NCI-H2196 (cell line): ENCODE measurements around the gene CCDC106.
A peak's percentile ranks its signal among the peaks of the same experiment; 100 is the strongest.

Source experiments
- DNase-seq: peaks from one replicate; lab custom pipeline; 2025; ENCODE audit not compliant: unreplicated experiment; lab: John Stamatoyannopoulos, UW

Gene CCDC106

DNA sequence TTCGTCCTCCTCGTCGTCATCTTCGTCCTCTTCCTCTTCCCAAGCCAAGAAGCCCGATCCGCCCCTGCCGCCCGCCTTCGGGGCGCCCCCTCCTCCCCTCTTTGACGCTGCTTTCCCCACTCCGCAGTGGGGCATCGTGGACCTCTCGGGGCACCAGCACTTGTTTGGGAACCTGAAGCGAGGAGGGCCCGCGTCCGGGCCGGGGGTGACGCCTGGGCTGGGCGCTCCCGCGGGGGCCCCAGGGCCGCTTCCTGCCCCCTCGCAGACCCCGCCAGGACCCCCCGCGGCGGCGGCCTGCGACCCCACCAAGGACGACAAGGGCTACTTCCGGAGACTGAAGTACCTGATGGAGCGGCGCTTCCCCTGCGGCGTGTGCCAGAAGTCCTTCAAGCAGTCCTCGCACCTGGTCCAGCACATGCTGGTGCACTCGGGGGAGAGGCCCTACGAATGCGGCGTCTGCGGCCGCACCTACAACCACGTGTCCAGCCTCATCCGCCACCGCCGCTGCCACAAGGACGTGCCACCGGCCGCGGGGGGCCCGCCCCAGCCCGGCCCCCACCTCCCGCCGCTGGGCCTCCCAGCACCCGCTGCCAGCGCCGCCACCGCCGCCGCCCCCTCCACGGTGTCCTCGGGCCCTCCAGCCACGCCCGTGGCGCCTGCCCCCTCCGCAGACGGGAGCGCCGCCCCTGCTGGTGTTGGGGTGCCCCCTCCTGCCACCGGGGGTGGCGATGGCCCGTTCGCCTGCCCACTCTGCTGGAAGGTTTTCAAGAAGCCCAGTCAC lies 33.9 kb upstream of the CCDC106 start:
- DNase-seq, result no peak

DNA sequence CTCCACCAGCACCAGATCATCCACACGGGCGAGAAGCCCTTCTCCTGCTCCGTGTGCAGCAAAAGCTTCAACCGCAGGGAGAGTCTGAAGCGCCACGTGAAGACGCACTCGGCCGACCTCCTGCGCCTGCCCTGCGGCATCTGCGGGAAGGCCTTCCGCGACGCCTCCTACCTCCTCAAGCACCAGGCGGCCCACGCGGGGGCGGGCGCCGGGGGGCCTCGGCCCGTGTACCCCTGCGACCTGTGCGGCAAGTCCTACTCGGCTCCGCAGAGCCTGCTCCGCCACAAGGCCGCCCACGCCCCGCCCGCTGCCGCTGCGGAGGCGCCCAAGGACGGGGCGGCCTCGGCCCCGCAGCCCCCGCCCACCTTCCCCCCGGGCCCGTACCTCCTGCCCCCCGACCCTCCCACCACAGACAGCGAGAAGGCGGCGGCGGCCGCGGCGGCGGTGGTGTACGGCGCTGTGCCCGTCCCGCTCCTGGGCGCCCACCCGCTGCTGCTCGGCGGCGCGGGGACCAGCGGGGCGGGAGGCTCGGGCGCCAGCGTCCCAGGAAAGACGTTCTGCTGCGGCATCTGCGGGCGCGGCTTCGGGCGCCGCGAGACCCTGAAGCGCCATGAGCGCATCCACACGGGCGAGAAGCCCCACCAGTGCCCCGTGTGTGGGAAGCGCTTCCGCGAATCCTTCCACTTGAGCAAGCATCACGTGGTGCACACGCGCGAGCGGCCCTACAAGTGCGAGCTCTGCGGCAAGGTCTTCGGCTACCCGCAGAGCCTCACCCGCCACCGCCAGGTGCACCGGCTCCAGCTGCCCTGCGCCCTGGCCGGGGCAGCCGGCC lies 33.1 kb upstream of the CCDC106 start:
- DNase-seq, result no peak

- no peak for DNase-seq
Observed at GRCh38 chr19:55615543-55616394, 32.2 kb upstream of the CCDC106 start.

DNA sequence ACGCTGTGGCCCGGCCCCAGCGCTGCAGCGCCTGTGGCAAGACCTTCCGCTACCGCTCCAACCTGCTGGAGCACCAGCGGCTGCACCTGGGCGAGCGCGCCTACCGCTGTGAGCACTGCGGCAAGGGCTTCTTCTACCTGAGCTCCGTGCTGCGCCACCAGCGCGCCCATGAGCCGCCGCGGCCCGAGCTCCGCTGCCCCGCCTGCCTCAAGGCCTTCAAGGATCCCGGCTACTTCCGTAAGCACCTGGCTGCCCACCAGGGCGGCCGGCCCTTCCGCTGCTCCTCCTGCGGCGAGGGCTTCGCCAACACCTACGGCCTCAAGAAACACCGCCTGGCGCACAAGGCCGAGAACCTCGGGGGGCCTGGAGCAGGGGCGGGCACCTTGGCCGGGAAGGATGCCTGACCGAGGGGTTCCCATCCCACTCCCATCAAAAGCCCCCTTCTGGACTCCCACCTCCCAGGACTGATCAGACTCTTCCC lies 31.6 kb upstream of the CCDC106 start:
- DNase-seq, result no peak

GRCh38 chr19:55617426-55617825 lies 30.6 kb upstream of the CCDC106 start:
- no peak for DNase-seq

DNA sequence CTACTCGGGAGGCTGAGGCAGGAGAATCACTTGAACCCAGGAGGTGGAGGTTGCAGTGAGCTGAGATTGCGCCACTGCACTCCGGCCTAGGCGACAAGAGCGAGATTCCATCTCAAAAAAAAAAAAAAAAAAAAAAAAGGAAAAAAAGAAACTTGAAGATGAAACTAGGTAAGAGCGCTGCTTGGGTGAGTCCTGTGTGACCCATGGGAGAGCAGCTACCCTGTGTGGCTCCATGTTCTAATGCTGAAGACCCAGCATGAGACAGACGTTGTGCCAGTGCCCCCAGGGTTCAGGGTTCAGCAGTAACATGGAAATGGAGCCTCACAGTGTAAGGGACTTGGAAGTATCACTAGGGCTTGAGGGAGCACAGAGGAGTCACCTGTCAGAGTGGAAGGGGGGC lies 29.6 kb upstream of the CCDC106 start:
- no peak for DNase-seq

- DNase-seq, result no peak
Observed at GRCh38 chr19:55619286-55619685, 28.7 kb upstream of the CCDC106 start.

DNA sequence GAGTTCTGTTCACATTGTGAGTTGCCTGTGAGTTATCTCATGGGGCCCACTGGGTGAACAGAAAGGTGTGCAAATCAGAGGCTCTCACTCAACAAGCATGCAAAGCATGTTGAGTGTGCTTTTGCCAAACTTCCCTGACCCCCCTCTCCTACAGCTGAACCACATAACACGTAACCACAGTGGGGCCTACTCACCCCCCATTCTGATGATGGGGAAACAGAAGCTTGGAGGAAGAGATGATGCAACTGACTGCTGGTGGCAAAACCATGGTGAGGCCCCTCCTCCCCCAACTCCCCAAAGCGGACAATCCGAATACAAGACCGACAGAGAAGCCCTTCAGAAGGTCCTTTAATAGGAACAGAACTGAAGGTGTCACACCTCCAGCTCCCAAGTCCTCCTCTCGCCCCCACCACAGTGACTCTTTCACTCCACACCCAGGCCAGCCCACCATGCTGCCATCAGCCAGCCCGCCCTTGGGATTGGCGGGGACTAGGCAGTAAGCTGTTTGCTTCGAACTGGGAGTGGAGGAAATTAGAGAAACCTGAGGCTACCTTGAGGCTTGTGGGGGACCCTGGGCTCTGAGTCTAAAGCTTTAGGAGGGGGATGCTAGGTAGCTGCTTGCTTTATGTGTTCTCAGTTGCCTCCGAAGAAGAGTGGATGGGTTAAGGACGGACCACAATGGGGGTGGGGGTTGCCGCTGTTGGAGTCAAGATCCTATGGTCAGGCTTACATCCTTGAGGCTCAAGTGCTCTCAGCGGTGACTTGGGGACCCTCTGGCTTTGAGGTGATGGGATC lies 27.4 kb upstream of the CCDC106 start:
- DNase-seq, result no peak

DNA sequence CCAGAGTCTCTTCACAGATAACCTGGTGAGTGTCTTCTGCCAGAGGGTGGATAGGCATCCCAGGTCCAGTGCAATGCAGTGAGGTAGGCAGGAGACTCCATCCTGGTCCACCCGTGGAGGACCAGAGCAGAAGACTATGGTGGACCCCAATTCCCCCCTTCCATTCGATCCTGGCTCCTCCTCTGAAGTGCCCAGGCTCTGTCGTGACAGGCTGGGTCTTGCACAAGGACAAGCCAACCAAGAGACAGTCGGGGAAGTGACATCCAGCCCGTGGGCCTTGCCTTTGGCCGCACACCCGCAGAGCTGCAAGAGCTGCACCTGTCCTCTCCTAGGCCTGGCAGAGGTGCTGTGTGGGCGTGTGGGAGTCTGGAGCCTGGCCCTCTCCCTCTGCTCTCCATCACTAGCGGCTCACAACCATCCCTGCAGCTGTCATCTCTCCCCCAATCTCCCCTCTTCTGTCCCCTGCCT lies 26.8 kb upstream of the CCDC106 start:
- no peak for DNase-seq

DNA sequence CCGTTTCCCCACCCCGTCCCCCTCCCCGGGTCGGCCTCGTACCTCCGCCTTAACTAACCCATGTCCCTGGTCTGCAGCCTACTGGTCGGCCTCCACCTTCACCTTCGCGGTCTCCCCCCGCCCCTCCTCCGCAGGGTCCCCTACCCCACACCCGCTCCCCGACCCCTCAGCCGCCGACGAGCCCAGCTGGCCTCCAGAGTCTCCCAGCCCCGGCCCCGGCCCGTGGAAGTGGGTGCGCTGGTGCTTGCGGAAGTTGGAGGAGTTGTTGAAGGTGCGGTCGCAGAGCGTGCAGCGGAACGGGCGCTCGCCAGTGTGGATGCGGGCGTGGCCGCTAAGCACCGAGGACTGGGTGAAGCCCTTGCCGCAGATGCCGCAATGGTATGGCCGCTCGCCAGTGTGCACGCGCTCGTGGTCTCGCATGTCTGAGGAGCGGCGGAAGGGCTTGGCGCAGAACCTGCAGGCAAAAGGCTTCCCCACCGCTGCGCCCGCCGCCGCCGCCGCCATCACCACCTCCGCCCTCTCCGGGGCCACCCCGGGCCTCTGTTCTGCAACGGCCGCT lies 26.3 kb upstream of the CCDC106 start:
- no peak for DNase-seq

DNA sequence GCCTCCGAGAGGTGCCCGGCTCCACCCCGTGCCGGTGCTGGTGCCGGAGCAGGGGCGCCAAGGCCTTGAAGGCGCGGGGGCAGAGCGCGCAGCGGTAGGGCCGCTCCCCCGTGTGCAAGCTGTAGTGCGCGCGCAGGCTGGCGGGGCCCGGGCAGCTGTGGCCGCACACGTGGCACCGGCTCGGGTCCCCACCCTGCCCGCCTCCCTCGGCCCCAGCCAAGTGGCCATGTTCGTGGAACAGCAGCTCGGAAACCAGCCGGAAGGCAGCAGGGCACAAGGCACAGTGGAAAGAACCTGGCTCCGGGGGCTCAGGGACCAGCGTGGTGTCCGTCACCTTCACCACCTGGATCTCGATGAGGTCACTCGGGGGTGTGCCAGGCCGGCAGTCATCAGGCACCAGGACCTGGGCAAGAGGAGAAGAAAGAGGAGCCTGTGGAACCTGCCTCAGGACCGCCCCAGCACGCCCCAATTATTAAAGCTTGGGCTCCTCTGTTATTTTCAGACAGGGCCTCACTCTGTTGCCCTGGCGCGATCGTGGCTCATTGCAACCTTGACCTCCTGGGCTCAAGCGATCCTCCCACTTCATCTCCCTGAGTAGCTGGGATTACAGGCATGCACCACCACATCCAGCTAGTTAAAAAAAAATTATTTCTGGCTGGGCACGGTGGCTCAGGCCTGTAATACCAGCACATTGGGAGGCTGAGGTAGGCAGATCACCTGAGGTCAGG lies 25.6 kb upstream of the CCDC106 start:
- no peak for DNase-seq

DNA sequence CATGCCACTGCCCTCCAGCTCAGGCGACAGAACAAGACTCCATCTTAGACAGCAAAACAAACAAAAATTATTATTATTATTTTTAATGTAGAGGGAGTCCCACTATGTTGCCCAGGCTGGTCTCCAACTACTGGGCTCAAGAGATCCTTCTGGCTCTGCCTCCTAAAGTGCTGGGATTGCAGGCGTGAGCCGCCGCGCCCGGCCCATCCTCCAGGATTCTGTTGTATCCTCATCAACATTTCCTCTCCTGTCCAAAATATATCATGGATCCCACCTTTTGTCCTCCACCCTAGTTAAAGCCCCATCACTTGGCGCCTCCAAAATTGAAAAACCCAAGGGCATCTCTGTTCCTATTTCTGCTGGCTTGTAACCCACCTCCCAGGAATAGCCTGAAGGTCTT lies 24.9 kb upstream of the CCDC106 start:
- DNase-seq, result no peak

DNA sequence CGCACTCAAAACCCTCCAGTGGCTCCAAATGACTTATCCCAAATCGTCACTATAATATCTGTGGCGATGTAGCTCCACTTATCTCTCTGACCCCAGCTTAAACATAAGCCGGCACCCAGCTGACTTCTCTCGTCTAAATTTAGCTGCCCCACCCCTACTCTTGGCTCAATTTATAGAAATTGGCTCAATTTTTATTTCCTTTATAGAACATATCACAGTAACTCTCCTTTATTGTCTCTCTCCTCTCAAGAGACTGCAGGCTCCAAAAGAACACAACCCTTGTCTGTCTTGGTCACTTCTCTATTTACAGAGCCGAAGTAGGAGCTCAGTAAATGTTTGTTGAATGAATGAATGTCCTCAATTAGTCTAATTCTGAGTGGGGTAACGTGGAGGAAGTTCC lies 24.5 kb upstream of the CCDC106 start:
- DNase-seq, result no peak

- peak; percentile 93 for DNase-seq
Observed at GRCh38 chr19:55624109-55625003, 23.7 kb upstream of the CCDC106 start, which contains the start of gene ZNF784. Gene ZNF784 (minus strand): TSS chr19:55624566. CDS start chr19:55624561, 5 bp downstream.

DNA sequence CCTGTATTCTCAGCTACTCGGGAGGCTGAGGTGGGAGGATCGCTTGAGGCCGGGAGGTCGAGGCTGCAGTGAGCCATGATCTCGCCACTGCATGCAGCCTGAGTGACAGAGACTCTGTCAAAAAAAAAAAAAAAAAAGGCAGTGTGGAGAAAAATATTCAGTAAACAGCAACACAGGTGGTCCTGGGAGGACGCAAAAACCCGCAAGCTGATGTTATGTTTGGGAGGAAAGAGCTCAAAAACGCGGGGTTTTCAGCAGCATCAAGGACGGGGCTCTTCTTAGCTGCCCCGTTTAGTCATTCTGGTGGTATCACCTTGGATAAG lies 23.0 kb upstream of the CCDC106 start:
- DNase-seq, result no peak

- no peak for DNase-seq
Observed at GRCh38 chr19:55626350-55626749, 21.7 kb upstream of the CCDC106 start.

DNA sequence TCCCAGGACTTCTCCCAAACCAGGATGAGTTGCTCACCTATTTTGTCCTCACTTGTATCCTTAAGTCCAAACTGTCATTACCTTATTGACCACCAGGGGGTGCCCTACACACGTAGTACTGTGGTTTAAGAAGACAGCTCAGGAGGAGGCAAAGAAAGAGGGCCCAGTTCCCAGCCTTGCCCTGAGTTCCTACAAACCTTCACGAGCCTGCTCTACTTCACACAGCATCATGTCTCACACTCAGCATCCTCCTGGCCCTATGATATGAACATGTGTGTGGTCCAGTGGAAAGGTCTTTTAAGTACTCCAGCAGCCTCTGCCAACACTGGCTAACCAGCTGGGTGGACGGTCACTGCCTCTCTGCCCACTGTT lies 15.6 kb upstream of the CCDC106 start:
- peak; percentile 96 for DNase-seq

GRCh38 chr19:55633861-55634260 lies 14.2 kb upstream of the CCDC106 start:
- DNase-seq, result no peak

GRCh38 chr19:55635334-55635717 lies 12.7 kb upstream of the CCDC106 start:
- DNase-seq, result no peak
